Vagina (tissue), 2 donors: ENCODE measurements around the gene EVPL.

Experiments used
- CTCF ChIP-seq, 3 experiments: fragments of 450-650 bp in 2 of 3; fragments of 200-600 bp in 1 of 3; sonication (generic) in 1 of 3; IDR thresholded peaks; one replicate each; pipeline ENCODE4 v1.5.1; 2017 to 2019; ENCODE audit warnings: antibody characterized with exemption in 3 of 3, mild to moderate bottlenecking in 2 of 3, moderate library complexity in 2 of 3
- POLR2A ChIP-seq, 2 donors: fragments of 450-650 bp; IDR thresholded peaks; one replicate each; pipeline ENCODE4 v1.6.1; 2017; ENCODE audit warnings: antibody characterized with exemption in 2 of 2, mild to moderate bottlenecking in 2 of 2, moderate library complexity in 2 of 2

GRCh38 chr17:76071531-76072147 lies 44.5 kb upstream of the EVPL start:
- TF ChIP-seq CTCF (IDR thresholded peaks at IDR 0.05), result no peak
- no peak for TF ChIP-seq POLR2A (IDR thresholded peaks at IDR 0.05)
